Activated CD4-positive, alpha-beta T cell treated with anti-CD3 and anti-CD28 coated beads, Interleukin-2, Interleukin-6, amounts not matched to agents 100 ng/mL and 50 ng/mL, durations not matched to agents 16 hours and 8 hours (primary cell): ENCODE data around the gene OR4D2.
"Not testable (repeated sequence)": the region's sequence is repeated elsewhere in the genome, so short reads cannot be mapped to it uniquely, and the experiment has no call there.

Experiments used
- DNase-seq: peaks from one replicate; pipeline ENCODE4 v3.0.0-alpha.2; 2020

The OR4D2 gene

GRCh38 chr17:58166682-58167081 lies at the start of gene OR4D2:
Gene OR4D2, plus strand, starts transcription at chr17:58166982. Its CDS starts 2,674 bp downstream, at chr17:58169656.
- DNase-seq, result no peak

DNA sequence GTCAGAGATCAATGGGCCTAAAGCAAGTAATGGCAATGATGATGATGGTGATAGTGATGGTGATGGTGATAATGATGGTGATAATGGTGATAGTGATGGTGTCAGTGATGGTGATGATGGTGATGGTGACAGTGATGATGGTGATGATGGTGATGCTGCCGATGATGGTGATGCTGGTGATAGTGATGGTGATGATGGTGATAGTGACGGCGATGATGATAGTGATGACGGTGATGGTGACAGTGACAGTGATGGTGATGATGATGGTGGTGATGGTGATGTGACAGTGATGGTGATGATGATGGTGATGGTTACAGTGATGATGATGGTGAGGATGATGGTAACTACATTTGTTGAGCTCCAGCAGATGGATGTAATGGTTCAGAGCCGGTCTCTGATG lies 49.4 kb upstream of the OR4D2 start:
- DNase-seq, result no peak

DNA sequence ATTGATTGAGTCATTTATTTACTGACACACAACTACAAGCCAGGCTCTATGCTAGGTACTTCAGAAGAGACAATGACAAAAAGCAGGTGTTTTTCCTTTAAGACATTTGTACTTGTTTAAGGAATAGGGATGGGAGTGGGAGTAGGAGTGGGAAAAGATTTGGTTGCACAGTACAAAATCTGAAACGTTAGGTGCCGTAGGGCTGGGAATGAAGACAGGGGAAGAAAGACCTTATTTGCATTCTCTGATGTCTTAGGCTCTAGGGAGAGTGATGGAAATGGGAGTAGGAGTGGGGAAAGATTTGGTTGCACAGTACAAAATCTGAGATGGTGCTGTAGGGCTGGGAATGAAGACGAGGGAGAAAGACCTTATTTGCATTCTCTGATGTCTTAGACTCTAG lies 47.3 kb upstream of the OR4D2 start:
- DNase-seq, result no peak

GRCh38 chr17:58120195-58120822 lies 46.5 kb upstream of the OR4D2 start:
- peak; percentile 33 for DNase-seq

GRCh38 chr17:58121925-58122324 lies 44.9 kb upstream of the OR4D2 start:
- DNase-seq, result peak; percentile 19

GRCh38 chr17:58127846-58128245 lies 38.9 kb upstream of the OR4D2 start:
- no peak for DNase-seq

DNA sequence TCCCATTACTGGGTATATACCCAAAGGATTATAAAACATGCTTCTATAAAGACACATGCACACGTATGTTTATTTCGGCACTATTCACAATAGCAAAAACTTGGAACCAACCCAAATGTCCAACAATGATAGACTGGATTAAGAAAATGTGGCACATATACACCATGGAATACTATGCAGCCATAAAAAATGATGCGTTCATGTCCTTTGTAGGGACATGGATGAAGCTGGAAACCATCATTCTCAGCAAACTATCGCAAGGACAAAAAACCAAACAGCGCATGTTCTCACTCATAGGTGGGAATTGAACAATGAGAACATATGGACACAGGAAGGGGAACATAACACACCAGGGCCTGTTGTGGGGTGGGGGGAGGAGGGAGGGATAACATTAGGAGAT lies 34.1 kb upstream of the OR4D2 start:
- not testable (repeated sequence) for DNase-seq

GRCh38 chr17:58136669-58137279 lies 30.0 kb upstream of the OR4D2 start:
- DNase-seq, result no peak

DNA sequence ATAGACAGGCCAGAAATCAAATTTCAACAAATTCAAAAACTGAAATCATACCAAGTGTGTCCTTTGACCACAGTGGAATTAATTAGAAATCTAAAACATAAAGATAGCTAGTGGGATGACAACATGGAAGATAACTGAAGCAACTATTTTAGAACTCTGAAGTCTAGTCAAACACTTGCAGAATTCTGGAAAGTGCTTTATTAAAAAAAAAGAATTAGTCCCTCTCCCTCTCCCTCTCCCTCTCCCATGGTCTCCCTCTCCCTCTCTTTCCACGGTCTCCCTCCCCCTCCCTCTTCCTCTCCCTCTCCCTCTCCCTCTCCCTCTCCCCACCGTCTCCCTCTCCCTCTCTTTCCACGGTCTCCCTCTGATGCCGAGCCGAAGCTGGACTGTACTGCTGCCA lies 25.3 kb upstream of the OR4D2 start:
- DNase-seq, result no peak

DNA sequence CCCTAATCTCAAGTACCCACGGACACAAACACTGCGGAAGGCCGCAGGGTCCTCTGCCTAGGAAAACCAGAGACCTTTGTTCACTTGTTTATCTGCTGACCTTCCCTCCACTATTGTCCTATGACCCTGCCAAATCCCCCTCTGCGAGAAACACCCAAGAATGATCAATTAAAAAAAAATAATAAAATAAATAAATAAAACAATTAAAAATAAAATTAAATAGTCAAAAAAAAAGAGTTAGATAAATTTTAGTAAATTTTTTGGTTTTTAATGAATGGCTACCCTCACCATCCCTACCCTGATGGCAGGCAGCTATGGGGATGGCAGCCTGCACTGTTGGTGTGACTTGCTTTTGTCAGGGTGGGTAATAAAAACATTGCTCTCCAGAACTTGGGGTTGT lies 23.4 kb upstream of the OR4D2 start:
- DNase-seq, result not testable (repeated sequence)

DNA sequence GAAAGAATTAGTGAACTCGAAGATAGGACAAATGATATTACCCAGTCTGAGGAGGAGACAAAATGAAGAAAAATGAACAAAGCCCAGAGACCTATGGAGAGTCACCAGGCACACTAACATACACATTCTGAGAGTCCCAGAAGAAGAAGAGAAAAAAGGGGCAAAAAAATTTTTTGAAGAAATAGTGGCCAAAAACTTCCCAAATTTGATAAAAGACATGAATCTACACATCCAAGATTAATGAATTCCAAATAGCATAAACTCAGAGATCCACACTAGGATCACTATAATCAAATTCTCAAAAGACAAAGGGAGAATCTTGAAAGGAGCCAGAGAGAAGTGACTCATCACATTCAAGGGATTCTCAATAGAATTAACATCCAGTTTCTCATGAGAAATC lies 22.0 kb upstream of the OR4D2 start:
- no peak for DNase-seq

- no peak for DNase-seq
Observed at GRCh38 chr17:58147930-58148434, 18.8 kb upstream of the OR4D2 start, which contains the start of gene OR4D1. Gene OR4D1, plus strand, starts transcription at chr17:58148384. Its CDS starts 6,770 bp downstream, at chr17:58155154.

DNA sequence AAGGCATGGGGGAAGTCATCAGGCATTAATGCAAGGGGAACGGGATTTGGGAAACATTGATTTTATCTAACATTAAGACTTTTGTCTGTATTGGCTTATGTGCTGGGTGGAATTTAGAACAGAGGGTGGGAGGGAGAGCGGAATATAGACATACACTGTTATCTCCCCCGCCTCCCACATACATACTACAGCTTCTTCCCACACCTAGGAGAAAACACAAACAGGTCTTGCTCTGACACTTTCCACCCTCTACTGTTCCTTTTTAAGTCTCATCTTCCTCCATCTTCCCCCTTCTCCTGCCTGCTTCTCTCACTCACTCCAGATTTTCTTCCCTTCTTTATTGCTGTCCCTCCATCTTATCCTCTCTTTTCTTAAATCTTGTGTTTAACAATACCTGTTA lies 18.2 kb upstream of the OR4D2 start:
- no peak for DNase-seq

GRCh38 chr17:58150394-58150793 lies 16.4 kb upstream of the OR4D2 start:
- DNase-seq, result no peak

DNA sequence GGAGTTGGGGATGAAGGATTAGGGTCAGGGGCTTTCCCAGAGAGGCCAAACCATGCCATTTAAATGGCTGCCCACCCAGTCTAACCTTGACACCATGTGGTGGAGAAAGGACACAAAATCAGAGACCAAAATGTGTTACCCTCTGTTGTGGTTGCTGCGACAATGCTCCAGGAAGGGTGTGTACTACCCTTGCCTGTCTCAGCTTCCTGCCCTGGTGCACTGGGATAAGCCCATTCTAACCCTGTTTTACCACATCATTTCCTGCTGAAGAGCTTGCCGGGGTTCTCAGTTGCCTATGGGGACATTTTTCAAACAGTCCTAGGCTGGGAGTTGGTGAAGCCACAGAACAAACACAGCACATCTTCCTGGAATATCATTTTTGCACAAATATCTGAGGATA lies 13.7 kb upstream of the OR4D2 start:
- peak; percentile 69 for DNase-seq

GRCh38 chr17:58153671-58154070 lies 13.1 kb upstream of the OR4D2 start:
- DNase-seq, result no peak

GRCh38 chr17:58156839-58157803 lies 9.7 kb upstream of the OR4D2 start:
- peak; percentile 63 for DNase-seq

DNA sequence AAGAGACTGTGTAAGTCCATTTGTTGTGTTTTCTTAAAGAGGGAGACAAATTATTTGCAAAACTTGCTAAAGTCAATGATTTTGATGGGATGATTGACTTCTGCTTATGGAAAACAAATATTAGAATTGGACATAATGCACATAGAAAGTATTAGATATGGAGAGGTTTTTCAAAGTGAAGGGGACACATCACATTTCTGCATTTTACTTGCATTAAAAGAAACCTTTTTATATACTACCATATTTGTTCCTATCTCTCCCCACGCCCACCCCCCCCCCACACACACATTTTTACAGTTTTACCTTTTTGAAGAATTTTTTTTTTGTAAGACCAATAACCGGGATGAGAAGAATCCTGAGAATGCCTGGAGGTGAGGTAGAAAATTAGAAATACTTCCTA lies 8.6 kb upstream of the OR4D2 start:
- no peak for DNase-seq

DNA sequence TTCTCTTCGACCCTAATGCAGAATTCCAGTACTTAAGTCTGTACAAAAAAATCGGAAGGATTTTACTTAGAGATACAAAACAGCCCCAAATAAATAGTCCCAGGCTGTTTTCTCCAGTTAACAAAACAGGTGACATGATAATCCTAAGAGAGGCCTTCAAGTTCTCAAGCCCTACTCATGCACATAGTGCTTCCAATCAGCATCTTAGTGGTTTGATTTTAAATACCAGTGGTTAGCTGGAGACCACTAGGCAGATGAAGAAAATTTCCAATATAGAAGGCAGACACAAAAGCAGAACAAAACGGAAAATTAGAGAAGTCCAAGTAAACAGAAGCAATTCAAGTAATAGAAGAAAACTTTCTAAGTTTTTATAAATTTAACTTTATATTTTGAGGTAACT lies 5.2 kb upstream of the OR4D2 start:
- DNase-seq, result no peak

GRCh38 chr17:58165981-58166380 lies 801 bp upstream of the OR4D2 start:
- DNase-seq, result no peak

GRCh38 chr17:58170622-58171021 lies 3.8 kb downstream of the OR4D2 start:
- no peak for DNase-seq

DNA sequence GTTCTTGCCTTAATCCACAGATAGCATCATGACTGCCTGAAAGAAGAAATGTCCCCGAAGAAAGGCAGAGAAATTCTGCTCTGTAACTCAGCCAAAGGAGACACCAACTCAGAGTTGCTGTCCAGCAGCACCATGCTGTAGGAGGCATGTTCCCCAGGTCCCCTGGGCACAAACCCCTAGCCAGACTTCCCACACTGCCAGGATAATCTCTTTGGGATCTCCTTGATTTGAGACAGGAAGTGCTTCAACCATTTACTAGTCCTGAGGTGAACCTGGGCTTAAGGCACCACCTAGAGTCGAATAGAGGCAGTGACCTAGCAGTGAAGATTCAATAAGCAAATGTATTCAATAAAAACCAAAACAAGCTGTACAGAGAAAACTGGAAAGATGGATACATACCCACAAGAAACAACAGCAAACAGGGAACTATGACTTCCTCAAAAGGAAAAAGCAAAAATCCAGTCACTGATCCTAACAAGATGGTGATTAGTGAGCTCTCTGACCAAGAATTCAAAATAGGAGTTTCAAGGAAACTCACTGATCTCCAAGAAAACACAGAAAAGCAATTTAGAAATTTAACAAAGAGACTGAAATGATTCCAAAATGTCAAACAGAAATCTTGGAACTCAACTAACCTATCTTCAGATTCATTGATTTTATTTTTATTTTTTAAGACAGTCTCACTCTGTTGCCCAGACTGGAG lies 5.7 kb downstream of the OR4D2 start:
- DNase-seq, result peak; percentile 62

DNA sequence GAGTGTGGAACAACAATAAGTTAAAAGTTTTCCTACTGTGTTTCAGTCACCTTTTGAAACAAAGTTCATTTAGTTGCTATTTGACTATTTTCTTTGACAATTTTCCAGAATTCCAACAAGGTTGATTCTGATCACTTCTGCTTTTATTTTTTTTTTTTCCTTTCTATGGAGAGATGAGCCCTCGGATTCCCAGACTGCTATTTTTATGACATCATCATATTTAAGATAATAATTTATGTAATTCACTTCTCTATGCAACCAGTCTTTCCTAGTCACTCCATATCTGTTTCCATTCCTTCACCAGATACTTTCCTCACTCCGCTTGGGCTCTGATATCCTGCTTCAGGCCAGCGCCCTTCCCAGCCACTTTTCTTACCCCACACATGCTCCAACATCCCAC lies 8.1 kb downstream of the OR4D2 start:
- DNase-seq, result no peak
